H1 (cell line): Measurements from ENCODE around the gene CELA1. TPM values are rescaled to one million over a fixed set of nuclear protein-coding genes. Genes with fewer than 3 reads are reported as not detected.
A peak's percentile ranks its signal among the peaks of the same experiment; 100 is the strongest.

Experiments
- CTCF ChIA-PET: fragments of 300-600 bp; sonication (Branson Sonifier 250); formaldehyde crosslinking; loops from one replicate; lab custom pipeline; 2021; ENCODE audit not compliant: partially characterized antibody; lab: Charles Lee
- POLR2A ChIA-PET: fragments of 300-600 bp; sonication (Branson Sonifier 250); formaldehyde crosslinking; loops from one replicate; lab custom pipeline; 2021; ENCODE audit warnings: inconsistent platforms; ENCODE audit not compliant: partially characterized antibody; lab: Charles Lee
- DNase-seq, 2 experiments: peaks; one replicate each; pipeline versions ENCODE4 v3.0.0 to v3.0.0-alpha.2; 2010 to 2022; ENCODE audit warnings: low spot score in 2 of 2, low read depth in 1 of 2, mixed read lengths in 1 of 2
- FAIRE-seq: peaks from 2 replicates; lab custom pipeline; 2011; peaks lifted over from hg19 to GRCh38; lab: Jason Lieb, UNC
- H2AFZ ChIP-seq: 2 replicates; pipeline ENCODE4 v1.8.1; 2012; ENCODE audit warnings: low read length, inconsistent platforms
- H2AK5ac ChIP-seq: 2 replicates; pipeline ENCODE4 v1.6.1; 2013; ENCODE audit warnings: low read depth, low read length
- H2BK120ac ChIP-seq: replicated peaks from 2 replicates; pipeline ENCODE3; 2013; ENCODE audit warnings: low read depth, low read length, inconsistent platforms
- H2BK12ac ChIP-seq: 2 replicates; pipeline ENCODE4 v1.6.1; 2013; ENCODE audit warnings: low read depth, low read length
- H2BK15ac ChIP-seq: 2 replicates; pipeline ENCODE4 v1.6.1; 2013; ENCODE audit warnings: low read length
- H2BK20ac ChIP-seq: 2 replicates; pipeline ENCODE4 v1.6.1; 2013; ENCODE audit warnings: low read length
- H2BK5ac ChIP-seq: 2 replicates; pipeline ENCODE4 v1.6.1; 2013; ENCODE audit warnings: low read depth, low read length
- H3K14ac ChIP-seq: 2 replicates; pipeline ENCODE4 v1.6.1; 2013; ENCODE audit warnings: inconsistent platforms; ENCODE audit not compliant: insufficient read length
- H3K18ac ChIP-seq: 2 replicates; pipeline ENCODE4 v1.6.1; 2013; ENCODE audit warnings: low read length; ENCODE audit errors: extremely low read depth
- H3K23ac ChIP-seq: 2 replicates; pipeline ENCODE4 v1.6.1; 2013; ENCODE audit warnings: inconsistent platforms; ENCODE audit not compliant: insufficient read length
- H3K23me2 ChIP-seq: 2 replicates; pipeline ENCODE4 v1.6.1; 2013; ENCODE audit warnings: low read depth, low read length
- H3K27ac ChIP-seq: 2 replicates; pipeline ENCODE4 v1.6.1; 2011; ENCODE audit warnings: low read depth, low read length, inconsistent platforms
- H3K27me3 ChIP-seq, 4 experiments: replicated peaks in 1 of 4; 1 replicate in 1 of 4; 2 replicates in 3 of 4; pipeline versions ENCODE4 v1.6.1 to v1.8.1; 2011 to 2013; ENCODE audit warnings: low read length in 3 of 4, mild to moderate bottlenecking in 3 of 4, inconsistent platforms in 2 of 4, mixed read lengths in 2 of 4, moderate library complexity in 1 of 4; ENCODE audit not compliant: control insufficient read depth in 3 of 4, insufficient read depth in 3 of 4; ENCODE audit errors: extremely low read depth in 1 of 4
- H3K36me3 ChIP-seq, 4 experiments: 2 replicates each; pipeline versions ENCODE4 v1.6.1 to v1.8.1; 2011 to 2013; ENCODE audit warnings: mild to moderate bottlenecking in 4 of 4, low read length in 3 of 4, moderate library complexity in 2 of 4, control low read depth in 1 of 4, inconsistent platforms in 1 of 4; ENCODE audit not compliant: insufficient read depth in 4 of 4, control insufficient read depth in 2 of 4
- H3K4ac ChIP-seq: replicated peaks from 2 replicates; pipeline ENCODE3; 2013; ENCODE audit warnings: low read length, low read depth, mixed read lengths, inconsistent platforms; ENCODE audit not compliant: insufficient read length
- H3K4me1 ChIP-seq, 4 experiments: replicated peaks in 1 of 4; 1 replicate in 1 of 4; 2 replicates in 3 of 4; pipeline versions ENCODE4 v1.6.1 to v1.8.1; 2011 to 2013; ENCODE audit warnings: low read length in 3 of 4, inconsistent platforms in 2 of 4, mixed read lengths in 1 of 4; ENCODE audit not compliant: insufficient read depth in 4 of 4, control insufficient read depth in 3 of 4
- H3K4me2 ChIP-seq, 2 experiments: 2 replicates each; pipeline versions ENCODE4 v1.6.1 to v1.8.1; 2011 to 2013; ENCODE audit warnings: low read depth in 2 of 2, low read length in 2 of 2, control low read depth in 1 of 2, inconsistent platforms in 1 of 2, mild to moderate bottlenecking in 1 of 2; ENCODE audit not compliant: insufficient read depth in 1 of 2
- H3K4me3 ChIP-seq, 4 experiments: fragments of 200-600, 300-600 bp in 1 of 4; sonication (generic), shearing (Covaris generic), sonication (Bioruptor Twin) in 1 of 4; 2 replicates each; pipeline versions ENCODE4 v1.5.1 to v1.8.1; 2011 to 2016; ENCODE audit warnings: low read length in 4 of 4, low read depth in 3 of 4, control low read depth in 2 of 4, inconsistent platforms in 2 of 4, mild to moderate bottlenecking in 2 of 4, mixed read lengths in 1 of 4, moderate library complexity in 1 of 4; ENCODE audit not compliant: insufficient read depth in 2 of 4; ENCODE audit errors: extremely low read depth in 1 of 4
- H3K56ac ChIP-seq: replicated peaks from 2 replicates; pipeline ENCODE3; 2013; ENCODE audit warnings: low read depth, mild to moderate bottlenecking, mixed read lengths, low read length, inconsistent platforms; ENCODE audit not compliant: insufficient read length
- H3K79me1 ChIP-seq: 2 replicates; pipeline ENCODE4 v1.6.1; 2013; ENCODE audit warnings: low read depth, low read length, control low read depth
- H3K79me2 ChIP-seq, 2 experiments: 2 replicates each; pipeline versions ENCODE4 v1.6.1 to v1.8.1; 2012 to 2013; ENCODE audit warnings: low read length in 2 of 2, mild to moderate bottlenecking in 2 of 2, inconsistent platforms in 1 of 2; ENCODE audit not compliant: insufficient read depth in 2 of 2, control insufficient read depth in 1 of 2
- H3K9ac ChIP-seq, 4 experiments: replicated peaks in 1 of 4; 1 replicate in 1 of 4; 2 replicates in 3 of 4; pipeline versions ENCODE4 v1.6.1 to v1.8.1; 2011 to 2013; ENCODE audit warnings: low read depth in 3 of 4, low read length in 3 of 4, control low read depth in 2 of 4, mild to moderate bottlenecking in 2 of 4, moderate library complexity in 2 of 4, inconsistent platforms in 1 of 4; ENCODE audit errors: extremely low read depth in 1 of 4
- H3K9me3 ChIP-seq, 2 experiments: 2 replicates each; pipeline versions ENCODE4 v1.6.1 to v1.8.1; 2012 to 2013; ENCODE audit warnings: mild to moderate bottlenecking in 2 of 2, moderate library complexity in 2 of 2, control low read depth in 1 of 2, inconsistent platforms in 1 of 2, low read depth in 1 of 2, low read length in 1 of 2, mixed read lengths in 1 of 2; ENCODE audit not compliant: insufficient read depth in 2 of 2
- H4K20me1 ChIP-seq, 2 experiments: replicated peaks in 1 of 2; 2 replicates each; pipeline versions ENCODE3 to v1.8.1; 2011 to 2013; ENCODE audit warnings: inconsistent platforms in 2 of 2, low read length in 2 of 2, mild to moderate bottlenecking in 1 of 2; ENCODE audit not compliant: insufficient read depth in 2 of 2, control insufficient read depth in 1 of 2
- H4K5ac ChIP-seq: 2 replicates; pipeline ENCODE4 v1.6.1; 2013; ENCODE audit warnings: low read length, low read depth, mixed read lengths, inconsistent platforms; ENCODE audit not compliant: insufficient read length
- H4K8ac ChIP-seq: 2 replicates; pipeline ENCODE4 v1.8.0; 2013; ENCODE audit warnings: mild to moderate bottlenecking, moderate library complexity, low read length, inconsistent platforms; ENCODE audit not compliant: insufficient read depth; ENCODE audit errors: extremely low read depth
- H4K91ac ChIP-seq: replicated peaks from 2 replicates; pipeline ENCODE3; 2013; ENCODE audit warnings: low read length, mixed read lengths, inconsistent platforms; ENCODE audit not compliant: insufficient read length
- E2F6 ChIP-seq: IDR thresholded peaks from 2 replicates; pipeline ENCODE4 v1.6.1; 2012; ENCODE audit warnings: inconsistent platforms
- FOSL1 ChIP-seq: IDR thresholded peaks from 2 replicates; pipeline ENCODE4 v1.6.1; 2011; ENCODE audit warnings: mild to moderate bottlenecking, low read depth, low read length, moderate library complexity; ENCODE audit not compliant: insufficient read depth
- PHF8 ChIP-seq: fragments of 200-600 bp; sonication (generic); conservative IDR thresholded peaks from 2 replicates; pipeline ENCODE4 v1.7.1; 2012; ENCODE audit warnings: low read depth, mild to moderate bottlenecking, inconsistent platforms, low read length, moderate library complexity
- WGBS, 2 experiments: shearing (Covaris generic) in 1 of 2; methylation state at CpG; one replicate each; pipeline versions ENCODE4 v1.1.6 to v1.1.7; 2013 to 2015; ENCODE audit warnings: low lambda C conversion rate in 2 of 2, mixed read lengths in 2 of 2, inconsistent platforms in 1 of 2, low coverage in 1 of 2, missing lambda C conversion rate in 1 of 2; ENCODE audit not compliant: insufficient replicate concordance in 2 of 2, insufficient coverage in 1 of 2, insufficient read length in 1 of 2; ENCODE audit errors: extremely low coverage in 1 of 2, missing lambda C conversion rate in 1 of 2; 5-methylcytosine and 5-hydroxymethylcytosine counted together
- polyA plus RNA-seq, 7 experiments: library from polyadenylated mRNA; depleted of rRNA in 3 of 7; stranded (reverse) in 5 of 7; unstranded in 2 of 7; fragments of >200 nt in 5 of 7; fragments of 200-250 nt in 2 of 7; gene quantifications; 1 replicate in 5 of 7; 2 replicates in 1 of 7; 4 replicates in 1 of 7; pipeline versions ENCODE4 v1.2.1 to v1.2.3, GENCODE V29; 2011 to 2013; ENCODE audit warnings: missing spikeins in 2 of 7, mixed read lengths in 2 of 7
- total RNA-seq: library from RNA; stranded (reverse); fragmentation: NEBNext Ultra II Directional; extraction: Animal tissue kit (Norgen Biotek cat#: 25700); gene quantifications from 2 replicates; pipeline ENCODE4 v1.2.1, GENCODE V29; 2021

CELA1 gene
- total and polyA plus RNA-seq, 2 of the 8 experiments (the other 6 are each of a cell fraction or from before 2014, with no cell fraction given) = 0.09 TPM; not detected in 1

- Histone ChIP-seq H3K23ac (no peak overlapping the region), H3K18ac (no peak overlapping the region), H2BK5ac (no peak overlapping the region), H3K79me2 (no peaks in the 10 kb centered on the region), H4K91ac (no peak overlapping the region), H4K20me1 (no peaks in the 10 kb centered on the region), H4K8ac (no peak overlapping the region), H3K23me2 (no peaks in the 10 kb centered on the region), H2AK5ac (no peak overlapping the region), H3K27ac (no peak overlapping the region), H3K79me1 (no peaks in the 10 kb centered on the region), H3K14ac (peak overlapping the region; percentile 71), H2BK20ac (no peak overlapping the region), H4K5ac (no peak overlapping the region), H3K56ac (no peak overlapping the region), H3K27me3 (no peaks in the 10 kb centered on the region), H3K36me3 (no peaks in the 10 kb centered on the region), H3K4me1 (no peaks in the 10 kb centered on the region; a peak in 1 of 7 replicates), H2BK120ac (no peak overlapping the region), H2AFZ (no peak overlapping the region), H3K9ac (no peak overlapping the region), H2BK12ac (no peak overlapping the region), H3K4me2 (no peak overlapping the region), H3K4ac (no peak overlapping the region), H3K4me3 (no peak overlapping the region), H2BK15ac (no peak overlapping the region), H3K9me3 (no peaks in the 10 kb centered on the region)
- CTCF ChIA-PET = interaction anchor here (0.7 to 0.9 kb wide), 2 partner anchors 9 to 11 kb away, joined by 4 read pairs; no protein-coding TSS in a partner anchor
- FAIRE-seq (no peak), DNase-seq (no peak)
- POLR2A ChIA-PET = no interaction called here
- 100% methylated on average over 4 of the region's 4 CpGs; no CpG with 5 or more reads in 1 of the 2 experiments for WGBS, 2 experiments
- TF ChIP-seq PHF8 = no peak
- TF ChIP-seq FOSL1 = no peak
- TF ChIP-seq E2F6 = no peak
These were observed 17.9 kb downstream of the CELA1 start for GRCh38 chr12:51328587-51328986.
